ENCODE measurements around the gene MC1R.

DNA sequence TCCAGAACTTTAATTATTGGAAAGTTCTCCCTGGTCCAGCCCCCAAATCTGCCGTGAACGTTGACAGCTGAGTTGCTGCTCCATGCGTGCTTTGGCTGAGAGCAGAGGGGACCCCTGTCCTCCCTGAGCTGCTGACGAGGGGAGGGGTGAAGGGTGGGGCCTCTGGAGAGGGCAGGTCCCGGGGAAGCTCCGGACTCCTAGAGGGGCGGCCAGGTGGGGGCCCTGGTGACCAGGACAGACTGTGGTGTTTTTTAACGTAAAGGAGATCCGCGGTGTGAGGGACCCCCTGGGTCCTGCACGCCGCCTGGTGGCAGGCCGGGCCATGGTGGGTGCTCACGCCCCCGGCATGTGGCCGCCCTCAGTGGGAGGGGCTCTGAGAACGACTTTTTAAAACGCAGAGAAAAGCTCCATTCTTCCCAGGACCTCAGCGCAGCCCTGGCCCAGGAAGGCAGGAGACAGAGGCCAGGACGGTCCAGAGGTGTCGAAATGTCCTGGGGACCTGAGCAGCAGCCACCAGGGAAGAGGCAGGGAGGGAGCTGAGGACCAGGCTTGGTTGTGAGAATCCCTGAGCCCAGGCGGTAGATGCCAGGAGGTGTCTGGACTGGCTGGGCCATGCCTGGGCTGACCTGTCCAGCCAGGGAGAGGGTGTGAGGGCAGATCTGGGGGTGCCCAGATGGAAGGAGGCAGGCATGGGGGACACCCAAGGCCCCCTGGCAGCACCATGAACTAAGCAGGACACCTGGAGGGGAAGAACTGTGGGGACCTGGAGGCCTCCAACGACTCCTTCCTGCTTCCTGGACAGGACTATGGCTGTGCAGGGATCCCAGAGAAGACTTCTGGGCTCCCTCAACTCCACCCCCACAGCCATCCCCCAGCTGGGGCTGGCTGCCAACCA is at the start of gene MC1R:
- no peak for TF ChIP-seq YY1 (IDR thresholded peaks at IDR 0.05)
- TF ChIP-seq, protein P1, sequence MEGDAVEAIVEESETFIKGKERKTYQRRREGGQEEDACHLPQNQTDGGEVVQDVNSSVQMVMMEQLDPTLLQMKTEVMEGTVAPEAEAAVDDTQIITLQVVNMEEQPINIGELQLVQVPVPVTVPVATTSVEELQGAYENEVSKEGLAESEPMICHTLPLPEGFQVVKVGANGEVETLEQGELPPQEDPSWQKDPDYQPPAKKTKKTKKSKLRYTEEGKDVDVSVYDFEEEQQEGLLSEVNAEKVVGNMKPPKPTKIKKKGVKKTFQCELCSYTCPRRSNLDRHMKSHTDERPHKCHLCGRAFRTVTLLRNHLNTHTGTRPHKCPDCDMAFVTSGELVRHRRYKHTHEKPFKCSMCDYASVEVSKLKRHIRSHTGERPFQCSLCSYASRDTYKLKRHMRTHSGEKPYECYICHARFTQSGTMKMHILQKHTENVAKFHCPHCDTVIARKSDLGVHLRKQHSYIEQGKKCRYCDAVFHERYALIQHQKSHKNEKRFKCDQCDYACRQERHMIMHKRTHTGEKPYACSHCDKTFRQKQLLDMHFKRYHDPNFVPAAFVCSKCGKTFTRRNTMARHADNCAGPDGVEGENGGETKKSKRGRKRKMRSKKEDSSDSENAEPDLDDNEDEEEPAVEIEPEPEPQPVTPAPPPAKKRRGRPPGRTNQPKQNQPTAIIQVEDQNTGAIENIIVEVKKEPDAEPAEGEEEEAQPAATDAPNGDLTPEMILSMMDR (IDR thresholded peaks at IDR 0.05; ENCODE audit: low read depth, low read length, missing input control) = no peak
- TF ChIP-seq, protein P2, sequence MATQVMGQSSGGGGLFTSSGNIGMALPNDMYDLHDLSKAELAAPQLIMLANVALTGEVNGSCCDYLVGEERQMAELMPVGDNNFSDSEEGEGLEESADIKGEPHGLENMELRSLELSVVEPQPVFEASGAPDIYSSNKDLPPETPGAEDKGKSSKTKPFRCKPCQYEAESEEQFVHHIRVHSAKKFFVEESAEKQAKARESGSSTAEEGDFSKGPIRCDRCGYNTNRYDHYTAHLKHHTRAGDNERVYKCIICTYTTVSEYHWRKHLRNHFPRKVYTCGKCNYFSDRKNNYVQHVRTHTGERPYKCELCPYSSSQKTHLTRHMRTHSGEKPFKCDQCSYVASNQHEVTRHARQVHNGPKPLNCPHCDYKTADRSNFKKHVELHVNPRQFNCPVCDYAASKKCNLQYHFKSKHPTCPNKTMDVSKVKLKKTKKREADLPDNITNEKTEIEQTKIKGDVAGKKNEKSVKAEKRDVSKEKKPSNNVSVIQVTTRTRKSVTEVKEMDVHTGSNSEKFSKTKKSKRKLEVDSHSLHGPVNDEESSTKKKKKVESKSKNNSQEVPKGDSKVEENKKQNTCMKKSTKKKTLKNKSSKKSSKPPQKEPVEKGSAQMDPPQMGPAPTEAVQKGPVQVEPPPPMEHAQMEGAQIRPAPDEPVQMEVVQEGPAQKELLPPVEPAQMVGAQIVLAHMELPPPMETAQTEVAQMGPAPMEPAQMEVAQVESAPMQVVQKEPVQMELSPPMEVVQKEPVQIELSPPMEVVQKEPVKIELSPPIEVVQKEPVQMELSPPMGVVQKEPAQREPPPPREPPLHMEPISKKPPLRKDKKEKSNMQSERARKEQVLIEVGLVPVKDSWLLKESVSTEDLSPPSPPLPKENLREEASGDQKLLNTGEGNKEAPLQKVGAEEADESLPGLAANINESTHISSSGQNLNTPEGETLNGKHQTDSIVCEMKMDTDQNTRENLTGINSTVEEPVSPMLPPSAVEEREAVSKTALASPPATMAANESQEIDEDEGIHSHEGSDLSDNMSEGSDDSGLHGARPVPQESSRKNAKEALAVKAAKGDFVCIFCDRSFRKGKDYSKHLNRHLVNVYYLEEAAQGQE (IDR thresholded peaks at IDR 0.05) = no peak
